H1 (cell line): ENCODE results near the gene GRM7. TPM values are rescaled to one million over a fixed set of nuclear protein-coding genes. Genes with fewer than 3 reads are reported as not detected.

Experiments used
- CTCF ChIA-PET: fragments of 300-600 bp; sonication (Branson Sonifier 250); formaldehyde crosslinking; loops from one replicate; lab custom pipeline; 2021; ENCODE audit not compliant: partially characterized antibody; lab: Charles Lee
- POLR2A ChIA-PET: fragments of 300-600 bp; sonication (Branson Sonifier 250); formaldehyde crosslinking; loops from one replicate; lab custom pipeline; 2021; ENCODE audit warnings: inconsistent platforms; ENCODE audit not compliant: partially characterized antibody; lab: Charles Lee
- DNase-seq, 2 experiments: peaks; one replicate each; pipeline versions ENCODE4 v3.0.0 to v3.0.0-alpha.2; 2010 to 2022; ENCODE audit warnings: low spot score in 2 of 2, low read depth in 1 of 2, mixed read lengths in 1 of 2
- FAIRE-seq: peaks from 2 replicates; lab custom pipeline; 2011; peaks lifted over from hg19 to GRCh38; lab: Jason Lieb, UNC
- H2AFZ ChIP-seq: 2 replicates; pipeline ENCODE4 v1.8.1; 2012; ENCODE audit warnings: low read length, inconsistent platforms
- H2AK5ac ChIP-seq: 2 replicates; pipeline ENCODE4 v1.6.1; 2013; ENCODE audit warnings: low read depth, low read length
- H2BK120ac ChIP-seq: replicated peaks from 2 replicates; pipeline ENCODE3; 2013; ENCODE audit warnings: low read depth, low read length, inconsistent platforms
- H2BK12ac ChIP-seq: 2 replicates; pipeline ENCODE4 v1.6.1; 2013; ENCODE audit warnings: low read depth, low read length
- H2BK15ac ChIP-seq: 2 replicates; pipeline ENCODE4 v1.6.1; 2013; ENCODE audit warnings: low read length
- H2BK20ac ChIP-seq: 2 replicates; pipeline ENCODE4 v1.6.1; 2013; ENCODE audit warnings: low read length
- H2BK5ac ChIP-seq: 2 replicates; pipeline ENCODE4 v1.6.1; 2013; ENCODE audit warnings: low read depth, low read length
- H3K14ac ChIP-seq: 2 replicates; pipeline ENCODE4 v1.6.1; 2013; ENCODE audit warnings: inconsistent platforms; ENCODE audit not compliant: insufficient read length
- H3K18ac ChIP-seq: 2 replicates; pipeline ENCODE4 v1.6.1; 2013; ENCODE audit warnings: low read length; ENCODE audit errors: extremely low read depth
- H3K23ac ChIP-seq: 2 replicates; pipeline ENCODE4 v1.6.1; 2013; ENCODE audit warnings: inconsistent platforms; ENCODE audit not compliant: insufficient read length
- H3K23me2 ChIP-seq: 2 replicates; pipeline ENCODE4 v1.6.1; 2013; ENCODE audit warnings: low read depth, low read length
- H3K27ac ChIP-seq: 2 replicates; pipeline ENCODE4 v1.6.1; 2011; ENCODE audit warnings: low read depth, low read length, inconsistent platforms
- H3K27me3 ChIP-seq, 4 experiments: replicated peaks in 1 of 4; 1 replicate in 1 of 4; 2 replicates in 3 of 4; pipeline versions ENCODE4 v1.6.1 to v1.8.1; 2011 to 2013; ENCODE audit warnings: low read length in 3 of 4, mild to moderate bottlenecking in 3 of 4, inconsistent platforms in 2 of 4, mixed read lengths in 2 of 4, moderate library complexity in 1 of 4; ENCODE audit not compliant: control insufficient read depth in 3 of 4, insufficient read depth in 3 of 4; ENCODE audit errors: extremely low read depth in 1 of 4
- H3K36me3 ChIP-seq, 4 experiments: 2 replicates each; pipeline versions ENCODE4 v1.6.1 to v1.8.1; 2011 to 2013; ENCODE audit warnings: mild to moderate bottlenecking in 4 of 4, low read length in 3 of 4, moderate library complexity in 2 of 4, control low read depth in 1 of 4, inconsistent platforms in 1 of 4; ENCODE audit not compliant: insufficient read depth in 4 of 4, control insufficient read depth in 2 of 4
- H3K4ac ChIP-seq: replicated peaks from 2 replicates; pipeline ENCODE3; 2013; ENCODE audit warnings: low read length, low read depth, mixed read lengths, inconsistent platforms; ENCODE audit not compliant: insufficient read length
- H3K4me1 ChIP-seq, 4 experiments: replicated peaks in 1 of 4; 1 replicate in 1 of 4; 2 replicates in 3 of 4; pipeline versions ENCODE4 v1.6.1 to v1.8.1; 2011 to 2013; ENCODE audit warnings: low read length in 3 of 4, inconsistent platforms in 2 of 4, mixed read lengths in 1 of 4; ENCODE audit not compliant: insufficient read depth in 4 of 4, control insufficient read depth in 3 of 4
- H3K4me2 ChIP-seq, 2 experiments: 2 replicates each; pipeline versions ENCODE4 v1.6.1 to v1.8.1; 2011 to 2013; ENCODE audit warnings: low read depth in 2 of 2, low read length in 2 of 2, control low read depth in 1 of 2, inconsistent platforms in 1 of 2, mild to moderate bottlenecking in 1 of 2; ENCODE audit not compliant: insufficient read depth in 1 of 2
- H3K4me3 ChIP-seq, 4 experiments: fragments of 200-600, 300-600 bp in 1 of 4; sonication (generic), shearing (Covaris generic), sonication (Bioruptor Twin) in 1 of 4; 2 replicates each; pipeline versions ENCODE4 v1.5.1 to v1.8.1; 2011 to 2016; ENCODE audit warnings: low read length in 4 of 4, low read depth in 3 of 4, control low read depth in 2 of 4, inconsistent platforms in 2 of 4, mild to moderate bottlenecking in 2 of 4, mixed read lengths in 1 of 4, moderate library complexity in 1 of 4; ENCODE audit not compliant: insufficient read depth in 2 of 4; ENCODE audit errors: extremely low read depth in 1 of 4
- H3K56ac ChIP-seq: replicated peaks from 2 replicates; pipeline ENCODE3; 2013; ENCODE audit warnings: low read depth, mild to moderate bottlenecking, mixed read lengths, low read length, inconsistent platforms; ENCODE audit not compliant: insufficient read length
- H3K79me1 ChIP-seq: 2 replicates; pipeline ENCODE4 v1.6.1; 2013; ENCODE audit warnings: low read depth, low read length, control low read depth
- H3K79me2 ChIP-seq, 2 experiments: 2 replicates each; pipeline versions ENCODE4 v1.6.1 to v1.8.1; 2012 to 2013; ENCODE audit warnings: low read length in 2 of 2, mild to moderate bottlenecking in 2 of 2, inconsistent platforms in 1 of 2; ENCODE audit not compliant: insufficient read depth in 2 of 2, control insufficient read depth in 1 of 2
- H3K9ac ChIP-seq, 4 experiments: replicated peaks in 1 of 4; 1 replicate in 1 of 4; 2 replicates in 3 of 4; pipeline versions ENCODE4 v1.6.1 to v1.8.1; 2011 to 2013; ENCODE audit warnings: low read depth in 3 of 4, low read length in 3 of 4, control low read depth in 2 of 4, mild to moderate bottlenecking in 2 of 4, moderate library complexity in 2 of 4, inconsistent platforms in 1 of 4; ENCODE audit errors: extremely low read depth in 1 of 4
- H3K9me3 ChIP-seq, 2 experiments: 2 replicates each; pipeline versions ENCODE4 v1.6.1 to v1.8.1; 2012 to 2013; ENCODE audit warnings: mild to moderate bottlenecking in 2 of 2, moderate library complexity in 2 of 2, control low read depth in 1 of 2, inconsistent platforms in 1 of 2, low read depth in 1 of 2, low read length in 1 of 2, mixed read lengths in 1 of 2; ENCODE audit not compliant: insufficient read depth in 2 of 2
- H4K20me1 ChIP-seq, 2 experiments: replicated peaks in 1 of 2; 2 replicates each; pipeline versions ENCODE3 to v1.8.1; 2011 to 2013; ENCODE audit warnings: inconsistent platforms in 2 of 2, low read length in 2 of 2, mild to moderate bottlenecking in 1 of 2; ENCODE audit not compliant: insufficient read depth in 2 of 2, control insufficient read depth in 1 of 2
- H4K5ac ChIP-seq: 2 replicates; pipeline ENCODE4 v1.6.1; 2013; ENCODE audit warnings: low read length, low read depth, mixed read lengths, inconsistent platforms; ENCODE audit not compliant: insufficient read length
- H4K8ac ChIP-seq: 2 replicates; pipeline ENCODE4 v1.8.0; 2013; ENCODE audit warnings: mild to moderate bottlenecking, moderate library complexity, low read length, inconsistent platforms; ENCODE audit not compliant: insufficient read depth; ENCODE audit errors: extremely low read depth
- H4K91ac ChIP-seq: replicated peaks from 2 replicates; pipeline ENCODE3; 2013; ENCODE audit warnings: low read length, mixed read lengths, inconsistent platforms; ENCODE audit not compliant: insufficient read length
- CHD2 ChIP-seq: IDR thresholded peaks from 2 replicates; pipeline ENCODE4 v1.6.1; 2012; ENCODE audit warnings: low read length, improper control_type of control experiment
- CREB1 ChIP-seq: IDR thresholded peaks from 2 replicates; pipeline ENCODE4 v1.6.1; 2012; ENCODE audit warnings: inconsistent platforms
- GTF2F1 ChIP-seq: IDR thresholded peaks from 2 replicates; pipeline ENCODE4 v1.6.1; 2012; ENCODE audit warnings: low read depth, low read length, improper control_type of control experiment, borderline replicate concordance
- HDAC6 ChIP-seq: IDR thresholded peaks from one replicate; pipeline ENCODE4 v1.7.1; 2012; ENCODE audit warnings: low read depth, mild to moderate bottlenecking, inconsistent platforms, low read length, moderate library complexity
- JUND ChIP-seq: IDR thresholded peaks from 2 replicates; pipeline ENCODE4 v1.6.1; 2011; ENCODE audit warnings: mild to moderate bottlenecking, improper control_type of control experiment, low read length
- KDM1A ChIP-seq: fragments of 200-600, 300-600 bp; sonication (generic); IDR thresholded peaks from 2 replicates; pipeline ENCODE4 v1.7.1; 2016; ENCODE audit warnings: mild to moderate bottlenecking, low read length, borderline replicate concordance
- MAFK ChIP-seq: IDR thresholded peaks from 2 replicates; pipeline ENCODE4 v1.6.1; 2012; ENCODE audit warnings: low read depth, mild to moderate bottlenecking, improper control_type of control experiment, low read length
- NANOG ChIP-seq: IDR thresholded peaks from 2 replicates; pipeline ENCODE4 v1.6.1; 2011; ENCODE audit warnings: low read length, low read depth, mild to moderate bottlenecking, inconsistent platforms; ENCODE audit not compliant: insufficient read depth, poor library complexity, severe bottlenecking
- POLR2AphosphoS5 ChIP-seq: IDR thresholded peaks from 2 replicates; pipeline ENCODE4 v1.6.1; 2011; ENCODE audit warnings: low read depth, low read length
- SIRT6 ChIP-seq: IDR thresholded peaks from one replicate; pipeline ENCODE4 v1.7.1; 2012; ENCODE audit warnings: low read length, inconsistent platforms
- SP4 ChIP-seq: IDR thresholded peaks from 2 replicates; pipeline ENCODE4 v1.6.1; 2012; ENCODE audit warnings: low read length, inconsistent platforms
- TAF1 ChIP-seq: IDR thresholded peaks from 2 replicates; pipeline ENCODE4 v1.6.1; 2011; ENCODE audit warnings: mild to moderate bottlenecking, low read depth, low read length
- USF2 ChIP-seq: IDR thresholded peaks from 2 replicates; pipeline ENCODE4 v1.6.1; 2011; ENCODE audit warnings: low read length, improper control_type of control experiment
- polyA plus RNA-seq, 7 experiments: library from polyadenylated mRNA; depleted of rRNA in 3 of 7; stranded (reverse) in 5 of 7; unstranded in 2 of 7; fragments of >200 nt in 5 of 7; fragments of 200-250 nt in 2 of 7; gene quantifications; 1 replicate in 5 of 7; 2 replicates in 1 of 7; 4 replicates in 1 of 7; pipeline versions ENCODE4 v1.2.1 to v1.2.3, GENCODE V29; 2011 to 2013; ENCODE audit warnings: missing spikeins in 2 of 7, mixed read lengths in 2 of 7
- total RNA-seq: library from RNA; stranded (reverse); fragmentation: NEBNext Ultra II Directional; extraction: Animal tissue kit (Norgen Biotek cat#: 25700); gene quantifications from 2 replicates; pipeline ENCODE4 v1.2.1, GENCODE V29; 2021

The GRM7 gene
- total and polyA plus RNA-seq, 2 of the 8 experiments (the other 6 are each of a cell fraction or from before 2014, with no cell fraction given): 0.17 to 0.24 TPM

DNA sequence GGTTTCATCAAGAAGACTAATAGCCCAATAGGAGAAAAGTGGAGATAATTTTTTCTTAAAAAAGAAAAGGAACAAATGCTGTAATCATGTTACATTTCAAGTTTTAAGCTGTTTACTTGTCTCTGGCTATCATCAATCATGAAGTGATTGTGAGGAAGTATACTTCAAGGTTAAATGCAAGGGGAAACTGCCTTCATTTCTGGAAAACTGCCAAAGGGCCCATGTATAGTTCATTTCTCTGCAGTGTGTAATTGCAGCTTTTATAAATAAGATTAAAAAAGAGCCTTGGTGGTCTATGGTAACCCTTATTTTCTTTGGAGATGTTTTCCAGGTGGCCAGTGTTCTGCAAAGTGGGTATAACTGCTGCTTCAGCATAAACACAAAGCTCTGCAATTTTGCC is 101.9 kb downstream of the GRM7 start:
- H3K4ac ChIP-seq: no peak overlapping the region
- H3K9me3 ChIP-seq: no peaks in the 10 kb centered on the region
- no peak overlapping the region for H3K4me3 ChIP-seq
- H3K23ac ChIP-seq: no peak overlapping the region
- CTCF ChIA-PET: no interaction called here
- TF ChIP-seq CREB1: no peak
- TF ChIP-seq SP4: no peak
- no peak for TF ChIP-seq KDM1A
- TF ChIP-seq SIRT6: no peak
- TF ChIP-seq POLR2AphosphoS5: no peak
- TF ChIP-seq HDAC6: no peak
- no peak for TF ChIP-seq NANOG
- TF ChIP-seq JUND: no peak
- TF ChIP-seq TAF1: no peak
- TF ChIP-seq GTF2F1: no peak
- TF ChIP-seq CHD2: no peak
- no peak for TF ChIP-seq MAFK
- TF ChIP-seq USF2: no peak
- no peaks in the 10 kb centered on the region for H3K23me2 ChIP-seq
- H3K27ac ChIP-seq: no peak overlapping the region
- no peak overlapping the region for H4K91ac ChIP-seq
- no peak overlapping the region for H2BK120ac ChIP-seq
- H4K20me1 ChIP-seq: no peaks in the 10 kb centered on the region
- H3K27me3 ChIP-seq: peaks cover 0 to 3% (median under 1%) of the 10 kb centered on the region in 4 experiments; a peak in 2 of 7 replicates
- no peak overlapping the region for H2AFZ ChIP-seq
- H3K4me2 ChIP-seq: no peak overlapping the region
- H4K5ac ChIP-seq: no peak overlapping the region
- H2BK20ac ChIP-seq: no peak overlapping the region
- H3K79me2 ChIP-seq: no peaks in the 10 kb centered on the region
- no peak overlapping the region for H3K56ac ChIP-seq
- POLR2A ChIA-PET: no interaction called here
- no peak overlapping the region for H2AK5ac ChIP-seq
- H3K18ac ChIP-seq: no peak overlapping the region
- H3K79me1 ChIP-seq: no peaks in the 10 kb centered on the region
- no peak overlapping the region for H4K8ac ChIP-seq
- H3K4me1 ChIP-seq: no peaks in the 10 kb centered on the region
- H3K14ac ChIP-seq: no peak overlapping the region
- H2BK12ac ChIP-seq: no peak overlapping the region
- H3K9ac ChIP-seq: no peak overlapping the region
- no peak for FAIRE-seq
- H2BK5ac ChIP-seq: no peak overlapping the region
- DNase-seq: no peak
- H2BK15ac ChIP-seq: no peak overlapping the region
- H3K36me3 ChIP-seq: no peaks in the 10 kb centered on the region
